ENCODE measurements around the gene HGD.

Gene HGD

DNA sequence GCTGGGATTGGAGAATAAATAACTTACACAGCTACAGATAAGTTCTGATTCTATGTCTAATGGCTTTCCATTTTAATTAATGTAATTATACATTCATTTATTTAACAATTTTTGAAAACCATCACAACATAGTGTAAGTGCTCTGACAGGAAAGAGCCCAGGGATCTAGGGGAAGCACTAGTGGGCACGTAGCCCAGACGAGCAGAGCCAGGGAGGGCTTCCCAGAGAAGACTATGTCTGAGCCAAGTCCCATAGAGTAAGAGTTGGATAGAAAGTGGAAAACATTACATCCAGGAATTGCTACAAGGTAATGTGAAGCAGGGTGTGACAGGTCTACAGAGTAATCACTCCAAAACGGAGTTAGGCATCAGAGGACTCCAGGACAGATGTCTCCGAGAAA, 2.9 kb upstream of the HGD start:
- TF ChIP-seq POLR2AphosphoS5 (IDR thresholded peaks at IDR 0.05; ENCODE audit: low read depth, low read length) (no peak), TAF1 (IDR thresholded peaks at IDR 0.05; ENCODE audit: borderline replicate concordance, insufficient read depth, low read length) (no peak), FOXP2 (optimal IDR thresholded peaks at IDR 0.05; ENCODE audit: borderline replicate concordance, extremely low read depth, extremely low read length, insufficient read depth) (no peak), SIN3A (IDR thresholded peaks at IDR 0.05; ENCODE audit: borderline replicate concordance, insufficient read depth, low read length) (no peak)
- TF ChIP-seq, protein P1, sequence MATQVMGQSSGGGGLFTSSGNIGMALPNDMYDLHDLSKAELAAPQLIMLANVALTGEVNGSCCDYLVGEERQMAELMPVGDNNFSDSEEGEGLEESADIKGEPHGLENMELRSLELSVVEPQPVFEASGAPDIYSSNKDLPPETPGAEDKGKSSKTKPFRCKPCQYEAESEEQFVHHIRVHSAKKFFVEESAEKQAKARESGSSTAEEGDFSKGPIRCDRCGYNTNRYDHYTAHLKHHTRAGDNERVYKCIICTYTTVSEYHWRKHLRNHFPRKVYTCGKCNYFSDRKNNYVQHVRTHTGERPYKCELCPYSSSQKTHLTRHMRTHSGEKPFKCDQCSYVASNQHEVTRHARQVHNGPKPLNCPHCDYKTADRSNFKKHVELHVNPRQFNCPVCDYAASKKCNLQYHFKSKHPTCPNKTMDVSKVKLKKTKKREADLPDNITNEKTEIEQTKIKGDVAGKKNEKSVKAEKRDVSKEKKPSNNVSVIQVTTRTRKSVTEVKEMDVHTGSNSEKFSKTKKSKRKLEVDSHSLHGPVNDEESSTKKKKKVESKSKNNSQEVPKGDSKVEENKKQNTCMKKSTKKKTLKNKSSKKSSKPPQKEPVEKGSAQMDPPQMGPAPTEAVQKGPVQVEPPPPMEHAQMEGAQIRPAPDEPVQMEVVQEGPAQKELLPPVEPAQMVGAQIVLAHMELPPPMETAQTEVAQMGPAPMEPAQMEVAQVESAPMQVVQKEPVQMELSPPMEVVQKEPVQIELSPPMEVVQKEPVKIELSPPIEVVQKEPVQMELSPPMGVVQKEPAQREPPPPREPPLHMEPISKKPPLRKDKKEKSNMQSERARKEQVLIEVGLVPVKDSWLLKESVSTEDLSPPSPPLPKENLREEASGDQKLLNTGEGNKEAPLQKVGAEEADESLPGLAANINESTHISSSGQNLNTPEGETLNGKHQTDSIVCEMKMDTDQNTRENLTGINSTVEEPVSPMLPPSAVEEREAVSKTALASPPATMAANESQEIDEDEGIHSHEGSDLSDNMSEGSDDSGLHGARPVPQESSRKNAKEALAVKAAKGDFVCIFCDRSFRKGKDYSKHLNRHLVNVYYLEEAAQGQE (IDR thresholded peaks at IDR 0.05; ENCODE audit: insufficient read depth in 1 of 2, low read depth in 2 of 2, low read length in 2 of 2), result no peak

DNA sequence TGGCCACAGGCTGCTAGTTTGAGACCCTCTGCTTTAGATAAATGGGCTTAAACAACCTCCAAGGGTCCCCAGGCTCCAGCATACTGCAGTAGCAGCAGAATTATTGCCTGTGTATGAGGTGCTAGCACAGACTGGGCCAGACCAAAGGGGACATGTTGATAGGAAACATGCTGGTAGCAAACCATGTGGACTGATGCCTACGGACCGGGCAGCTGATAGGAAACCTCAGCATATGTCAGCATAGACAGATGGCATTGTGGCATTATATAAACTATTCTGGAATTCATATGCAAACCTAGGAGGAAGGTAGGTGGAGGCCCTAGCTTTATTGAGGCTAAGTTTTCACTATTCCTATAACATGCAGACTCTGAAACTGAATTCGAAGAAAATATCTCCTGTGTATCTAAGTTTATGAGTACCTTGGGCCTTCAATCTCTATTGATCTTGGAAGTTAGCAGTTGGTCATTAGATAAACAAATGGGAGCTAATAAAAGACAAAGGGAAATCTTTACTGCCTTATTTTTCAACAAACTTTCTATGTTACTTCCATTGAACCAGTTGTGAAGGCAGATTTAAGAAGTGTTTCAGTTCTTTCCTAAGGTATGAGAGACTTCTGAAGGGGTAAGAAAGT, 1.7 kb upstream of the HGD start:
- TF ChIP-seq FOXP2 (optimal IDR thresholded peaks at IDR 0.05; ENCODE audit: borderline replicate concordance, extremely low read depth, extremely low read length, insufficient read depth), result no peak
- no peak for TF ChIP-seq POLR2AphosphoS5 (IDR thresholded peaks at IDR 0.05; ENCODE audit: low read depth, low read length)
- no peak for TF ChIP-seq TAF1 (IDR thresholded peaks at IDR 0.05; ENCODE audit: borderline replicate concordance, insufficient read depth, low read length)
- no peak for TF ChIP-seq SIN3A (IDR thresholded peaks at IDR 0.05; ENCODE audit: borderline replicate concordance, insufficient read depth, low read length)
- TF ChIP-seq, protein P1 (IDR thresholded peaks at IDR 0.05; ENCODE audit: insufficient read depth in 1 of 2, low read depth in 2 of 2, low read length in 2 of 2), result no peak

DNA sequence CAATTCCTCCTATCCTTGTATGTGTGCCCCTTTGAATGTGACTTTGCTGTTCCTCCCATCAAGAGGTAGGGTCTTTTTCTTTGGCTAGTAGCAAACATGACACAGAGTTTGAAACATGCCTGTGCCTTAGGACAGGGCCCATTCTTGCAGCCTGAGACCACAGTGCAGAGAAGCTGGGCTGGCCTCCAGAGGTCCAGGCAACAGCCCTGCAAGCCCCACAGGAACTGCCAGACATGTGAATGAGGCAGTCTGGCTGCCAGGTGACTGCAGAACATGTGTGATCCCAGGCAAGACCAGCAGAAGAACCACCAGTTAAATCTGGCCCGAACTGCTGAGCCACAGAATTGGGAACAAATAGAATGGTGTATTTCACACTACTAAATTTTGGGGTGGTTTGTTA, 1.2 kb upstream of the HGD start:
- TF ChIP-seq SIN3A (IDR thresholded peaks at IDR 0.05; ENCODE audit: borderline replicate concordance, insufficient read depth, low read length), result no peak

DNA sequence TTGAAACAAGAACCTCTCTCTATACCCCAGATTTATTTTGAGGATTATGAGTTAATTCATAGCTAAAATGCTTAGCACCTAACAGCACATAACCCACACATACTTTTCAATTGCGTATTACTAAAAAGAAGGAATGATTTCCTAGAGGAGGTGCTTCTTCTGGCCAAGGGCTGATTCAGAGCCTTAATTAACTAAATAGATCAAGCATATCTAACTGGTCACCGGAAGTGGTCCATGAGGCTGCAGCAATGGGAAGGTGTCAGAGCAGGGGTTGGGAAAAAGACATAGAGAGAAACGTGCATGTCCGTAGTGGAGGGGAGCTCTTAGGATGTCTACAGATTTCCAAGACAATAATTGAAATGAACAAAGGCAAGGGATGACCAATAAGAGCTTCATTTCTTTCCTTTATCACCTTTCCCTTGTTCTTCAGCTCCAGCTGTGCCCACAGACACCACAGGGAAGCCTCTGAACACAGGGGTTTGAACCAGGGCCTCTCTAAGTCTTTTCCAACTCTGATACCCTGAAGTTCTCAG, 467 bp downstream of the HGD start:
- TF ChIP-seq POLR2AphosphoS5 (IDR thresholded peaks at IDR 0.05; ENCODE audit: low read depth, low read length), result no peak
- TF ChIP-seq, protein P1 (IDR thresholded peaks at IDR 0.05; ENCODE audit: insufficient read depth in 1 of 2, low read depth in 2 of 2, low read length in 2 of 2), result no peak
- TF ChIP-seq TAF1 (IDR thresholded peaks at IDR 0.05; ENCODE audit: borderline replicate concordance, insufficient read depth, low read length), result no peak
- TF ChIP-seq FOXP2 (optimal IDR thresholded peaks at IDR 0.05; ENCODE audit: borderline replicate concordance, extremely low read depth, extremely low read length, insufficient read depth), result no peak
- TF ChIP-seq SIN3A (IDR thresholded peaks at IDR 0.05; ENCODE audit: borderline replicate concordance, insufficient read depth, low read length), result no peak

DNA sequence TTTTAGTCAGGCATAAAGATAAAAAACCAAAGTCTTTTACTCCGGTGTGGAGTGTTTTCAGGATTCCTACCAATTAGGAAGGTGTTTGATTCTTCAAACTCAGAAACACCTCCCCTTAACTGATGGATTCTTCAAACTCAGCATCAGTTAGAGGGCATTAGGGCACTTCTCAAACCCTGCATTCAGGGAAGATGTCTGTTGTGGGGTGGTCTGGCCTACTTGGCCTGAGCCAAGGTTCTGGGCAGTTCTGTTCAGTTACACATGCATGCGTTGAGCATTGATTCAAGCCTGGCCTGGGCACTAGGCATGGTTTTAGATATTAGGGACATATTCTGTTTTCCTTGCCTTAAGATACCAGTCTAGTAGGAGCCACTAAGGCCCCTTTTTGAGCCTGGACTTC, 1.0 kb downstream of the HGD start:
- no peak for TF ChIP-seq POLR2AphosphoS5 (IDR thresholded peaks at IDR 0.05; ENCODE audit: low read depth, low read length)
- TF ChIP-seq, protein P1 (IDR thresholded peaks at IDR 0.05; ENCODE audit: insufficient read depth in 1 of 2, low read depth in 2 of 2, low read length in 2 of 2), result no peak
